ENCODE measurements around the gene MYO9A.

MYO9A gene

DNA sequence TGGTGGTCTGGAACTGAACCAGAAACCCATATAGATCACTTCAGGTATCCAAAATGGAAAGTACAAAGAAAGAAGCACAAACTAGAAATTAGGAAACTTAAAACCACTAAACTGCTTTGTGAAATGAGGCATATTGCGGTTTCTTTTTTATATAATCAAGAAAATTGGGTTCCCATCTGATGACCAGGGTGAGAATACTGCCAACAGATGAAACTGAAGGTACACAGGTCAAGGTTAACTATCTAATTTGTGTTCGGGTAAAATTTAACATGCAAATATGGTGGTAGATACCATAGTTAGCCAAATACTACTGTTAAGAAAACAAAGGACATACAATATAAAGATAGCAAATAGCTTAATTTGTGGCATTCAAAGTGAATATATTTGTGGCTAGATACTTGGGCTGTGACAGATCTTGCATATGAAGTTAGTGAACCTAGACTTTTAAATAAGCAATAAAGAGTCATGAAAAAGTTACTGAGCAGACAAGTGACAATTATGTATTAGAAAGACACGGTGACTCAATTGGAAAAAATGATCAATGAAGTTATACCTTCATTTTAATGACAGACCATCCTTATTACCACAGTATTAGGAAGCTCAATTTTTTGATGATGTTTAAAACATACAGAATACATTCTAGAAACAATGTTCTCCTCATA, 180.2 kb downstream of the MYO9A start:
- Histone ChIP-seq H3K9me3 (ENCODE audit: control insufficient read depth, low read length) (no peaks in the 10 kb centered on the region), H3K36me3 (ENCODE audit: control insufficient read depth, insufficient read depth, low read length) (no peaks in the 10 kb centered on the region), H3K27ac (ENCODE audit: insufficient read depth, low read depth, low read length, poor library complexity, severe bottlenecking) (no peak overlapping the region), H3K4me3 (ENCODE audit: insufficient read depth, low read depth, low read length) (no peak overlapping the region), H3K4me1 (ENCODE audit: control insufficient read depth, insufficient read depth, low read length) (no peaks in the 10 kb centered on the region), H3K27me3 (ENCODE audit: control insufficient read depth, insufficient read depth, low read length, poor library complexity, severe bottlenecking) (no peaks in the 10 kb centered on the region)
- 90 to 96% methylated on average over 2 to 3 of the region's 3 CpGs for WGBS, 2 experiments

DNA sequence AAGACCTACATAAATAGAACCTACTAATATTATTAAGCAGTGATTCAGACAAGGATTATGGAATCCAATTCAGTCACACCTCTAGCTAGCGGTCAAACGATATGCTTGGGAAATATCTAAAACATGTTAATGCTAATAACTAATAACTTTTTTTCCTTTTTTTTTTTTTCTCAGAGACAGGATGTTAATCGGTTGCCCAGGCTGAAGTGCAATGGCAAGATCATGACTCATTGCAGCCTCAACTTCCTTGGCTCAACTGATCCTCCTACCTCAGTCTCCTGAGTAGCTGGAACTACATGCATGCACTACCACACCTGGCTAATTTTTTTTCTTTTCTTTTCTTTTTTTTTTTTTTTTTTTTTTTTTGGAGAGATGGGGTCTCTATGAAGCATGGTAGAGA, 183.5 kb downstream of the MYO9A start:
- 50 to 60% methylated on average over 2 to 3 of the region's 3 CpGs for WGBS, 2 experiments
- H3K9me3 ChIP-seq (ENCODE audit: control insufficient read depth, low read length), result no peaks in the 10 kb centered on the region
- no peak overlapping the region for H3K27ac ChIP-seq (ENCODE audit: insufficient read depth, low read depth, low read length, poor library complexity, severe bottlenecking)
- H3K4me1 ChIP-seq (ENCODE audit: control insufficient read depth, insufficient read depth, low read length), result no peaks in the 10 kb centered on the region
- H3K27me3 ChIP-seq (ENCODE audit: control insufficient read depth, insufficient read depth, low read length, poor library complexity, severe bottlenecking), result no peaks in the 10 kb centered on the region
- H3K4me3 ChIP-seq (ENCODE audit: insufficient read depth, low read depth, low read length), result no peak overlapping the region
- peaks cover 4% of the 10 kb centered on the region for H3K36me3 ChIP-seq (ENCODE audit: control insufficient read depth, insufficient read depth, low read length)

DNA sequence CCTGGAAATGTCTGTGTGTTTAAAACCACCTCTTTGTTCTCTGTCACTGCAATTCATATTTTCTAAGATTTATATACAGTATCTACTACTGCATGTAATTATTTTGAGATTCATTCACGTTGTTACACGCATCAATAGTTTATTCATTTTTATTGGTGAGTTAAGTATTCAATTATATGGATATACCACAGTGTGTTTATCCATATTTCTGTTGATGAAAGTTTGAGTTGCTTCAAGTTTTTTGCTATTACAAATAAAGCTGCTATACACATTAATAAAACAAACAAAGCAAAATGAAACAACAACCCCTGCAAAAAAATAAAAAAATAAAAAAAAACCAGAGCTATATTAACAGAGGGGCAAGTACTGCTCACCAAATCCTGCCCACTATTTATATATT, 185.3 kb downstream of the MYO9A start:
- WGBS, 2 experiments, result 100% methylated on average over 2 of the region's 2 CpGs; no CpG with 5 or more reads in 1 of the 2 experiments
- Histone ChIP-seq H3K4me1 (ENCODE audit: control insufficient read depth, insufficient read depth, low read length) (no peaks in the 10 kb centered on the region), H3K36me3 (ENCODE audit: control insufficient read depth, insufficient read depth, low read length) (peaks cover 4% of the 10 kb centered on the region)

DNA sequence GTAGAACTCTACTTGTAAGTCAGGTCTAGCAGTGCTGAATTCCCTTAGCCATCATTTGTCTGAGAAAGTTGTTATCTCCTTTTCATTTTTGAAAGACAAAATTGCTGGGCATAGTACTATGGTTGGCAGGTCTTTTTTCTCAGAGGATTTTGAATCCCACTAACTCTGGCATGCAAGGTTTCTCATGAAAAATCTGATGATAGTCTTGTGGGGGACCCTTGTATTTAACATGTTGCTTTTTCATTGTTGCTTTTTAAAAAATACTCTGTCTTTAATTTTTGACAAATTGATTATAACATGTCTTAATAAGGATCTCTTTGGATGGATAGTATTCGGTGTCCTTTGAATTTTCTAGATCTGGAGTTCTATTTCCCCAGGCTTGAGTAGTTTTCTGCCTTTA, 186.7 kb downstream of the MYO9A start:
- 100% methylated on average over 1 of the region's 1 CpG for WGBS, 2 experiments

More for the DNA sequence above, 185.3 kb downstream of the MYO9A start:
- H3K4me3 ChIP-seq (ENCODE audit: insufficient read depth, low read depth, low read length), result no peak overlapping the region
- no peak overlapping the region for H3K27ac ChIP-seq (ENCODE audit: insufficient read depth, low read depth, low read length, poor library complexity, severe bottlenecking)
- no peaks in the 10 kb centered on the region for H3K27me3 ChIP-seq (ENCODE audit: control insufficient read depth, insufficient read depth, low read length, poor library complexity, severe bottlenecking)
- no peaks in the 10 kb centered on the region for H3K9me3 ChIP-seq (ENCODE audit: control insufficient read depth, low read length)

DNA sequence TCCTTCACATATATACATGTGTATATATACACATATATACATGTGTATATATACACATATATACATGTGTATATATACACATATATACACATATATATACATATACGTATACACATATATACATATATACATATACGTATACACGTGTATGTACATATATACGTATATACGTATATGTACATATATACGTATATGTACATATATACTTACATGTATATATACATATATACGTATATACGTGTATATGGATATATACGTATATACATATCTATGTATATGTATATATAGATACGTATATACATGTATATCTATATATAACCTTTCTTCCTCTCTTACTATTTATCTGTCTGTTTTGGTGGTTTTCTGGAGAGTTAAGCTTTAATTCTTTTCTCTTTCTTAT, 192.8 kb downstream of the MYO9A start:
- Histone ChIP-seq H3K27ac (ENCODE audit: insufficient read depth, low read depth, low read length, poor library complexity, severe bottlenecking) (no peak overlapping the region), H3K4me3 (ENCODE audit: insufficient read depth, low read depth, low read length) (no peak overlapping the region), H3K36me3 (ENCODE audit: control insufficient read depth, insufficient read depth, low read length) (no peaks in the 10 kb centered on the region), H3K27me3 (ENCODE audit: control insufficient read depth, insufficient read depth, low read length, poor library complexity, severe bottlenecking) (no peaks in the 10 kb centered on the region), H3K4me1 (ENCODE audit: control insufficient read depth, insufficient read depth, low read length) (no peaks in the 10 kb centered on the region), H3K9me3 (ENCODE audit: control insufficient read depth, low read length) (no peaks in the 10 kb centered on the region)
- no CpG with 5 or more reads among the region's 10 CpGs for WGBS, 2 experiments

More for the DNA sequence above, 186.7 kb downstream of the MYO9A start:
- no peak overlapping the region for H3K27ac ChIP-seq (ENCODE audit: insufficient read depth, low read depth, low read length, poor library complexity, severe bottlenecking)
- H3K9me3 ChIP-seq (ENCODE audit: control insufficient read depth, low read length), result no peaks in the 10 kb centered on the region
- no peak overlapping the region for H3K4me3 ChIP-seq (ENCODE audit: insufficient read depth, low read depth, low read length)
- H3K36me3 ChIP-seq (ENCODE audit: control insufficient read depth, insufficient read depth, low read length), result peaks cover 4% of the 10 kb centered on the region
- H3K27me3 ChIP-seq (ENCODE audit: control insufficient read depth, insufficient read depth, low read length, poor library complexity, severe bottlenecking), result no peaks in the 10 kb centered on the region
- H3K4me1 ChIP-seq (ENCODE audit: control insufficient read depth, insufficient read depth, low read length), result no peaks in the 10 kb centered on the region

DNA sequence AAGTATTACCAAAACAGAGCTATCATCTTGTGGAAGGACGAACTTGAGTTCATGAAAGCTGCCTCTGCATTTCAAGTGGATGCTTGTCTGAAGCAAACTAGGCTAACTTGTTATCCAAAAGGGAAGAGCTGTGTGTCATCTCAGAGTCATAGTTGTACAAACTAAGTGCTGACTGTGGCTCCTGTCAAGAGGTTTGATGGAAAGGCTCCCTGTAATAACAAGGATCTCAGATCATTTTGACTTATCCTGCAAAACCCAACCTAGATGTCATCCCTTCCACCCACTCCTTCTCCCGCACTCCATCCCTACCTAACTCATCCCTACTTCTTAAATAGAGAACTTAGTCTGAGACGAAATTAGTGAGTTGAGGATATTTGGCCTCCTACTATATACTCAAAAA, 196.8 kb downstream of the MYO9A start:
- Histone ChIP-seq H3K27me3 (ENCODE audit: control insufficient read depth, insufficient read depth, low read length, poor library complexity, severe bottlenecking) (no peaks in the 10 kb centered on the region), H3K36me3 (ENCODE audit: control insufficient read depth, insufficient read depth, low read length) (no peaks in the 10 kb centered on the region), H3K9me3 (ENCODE audit: control insufficient read depth, low read length) (no peaks in the 10 kb centered on the region), H3K4me3 (ENCODE audit: insufficient read depth, low read depth, low read length) (no peak overlapping the region), H3K27ac (ENCODE audit: insufficient read depth, low read depth, low read length, poor library complexity, severe bottlenecking) (no peak overlapping the region), H3K4me1 (ENCODE audit: control insufficient read depth, insufficient read depth, low read length) (no peaks in the 10 kb centered on the region)
- 84 to 94% methylated on average over 2 to 3 of the region's 3 CpGs for WGBS, 2 experiments

DNA sequence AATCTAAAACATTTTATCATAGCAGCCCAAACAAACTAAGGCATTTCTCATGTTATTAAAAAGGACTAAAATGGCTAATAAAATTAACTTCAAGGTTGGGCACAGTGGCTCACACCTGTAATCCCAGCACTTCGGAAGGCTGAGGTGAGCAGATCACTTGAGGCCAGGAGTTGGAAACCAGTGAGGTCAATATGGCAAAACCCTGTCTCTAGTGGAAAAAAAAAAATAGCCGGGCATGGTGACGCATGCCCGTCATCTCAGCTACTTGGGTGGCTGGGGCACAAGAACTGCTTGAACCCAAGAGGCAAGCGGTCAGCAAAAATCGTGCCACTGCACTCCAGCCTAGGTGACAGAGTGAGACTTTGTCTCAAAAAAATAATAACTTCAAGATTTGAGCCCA, 197.4 kb downstream of the MYO9A start:
- 89 to 94% methylated on average over 6 of the region's 6 CpGs for WGBS, 2 experiments
- Histone ChIP-seq H3K27me3 (ENCODE audit: control insufficient read depth, insufficient read depth, low read length, poor library complexity, severe bottlenecking) (no peaks in the 10 kb centered on the region), H3K4me3 (ENCODE audit: insufficient read depth, low read depth, low read length) (no peak overlapping the region), H3K36me3 (ENCODE audit: control insufficient read depth, insufficient read depth, low read length) (no peaks in the 10 kb centered on the region), H3K9me3 (ENCODE audit: control insufficient read depth, low read length) (no peaks in the 10 kb centered on the region), H3K4me1 (ENCODE audit: control insufficient read depth, insufficient read depth, low read length) (no peaks in the 10 kb centered on the region), H3K27ac (ENCODE audit: insufficient read depth, low read depth, low read length, poor library complexity, severe bottlenecking) (no peak overlapping the region)

DNA sequence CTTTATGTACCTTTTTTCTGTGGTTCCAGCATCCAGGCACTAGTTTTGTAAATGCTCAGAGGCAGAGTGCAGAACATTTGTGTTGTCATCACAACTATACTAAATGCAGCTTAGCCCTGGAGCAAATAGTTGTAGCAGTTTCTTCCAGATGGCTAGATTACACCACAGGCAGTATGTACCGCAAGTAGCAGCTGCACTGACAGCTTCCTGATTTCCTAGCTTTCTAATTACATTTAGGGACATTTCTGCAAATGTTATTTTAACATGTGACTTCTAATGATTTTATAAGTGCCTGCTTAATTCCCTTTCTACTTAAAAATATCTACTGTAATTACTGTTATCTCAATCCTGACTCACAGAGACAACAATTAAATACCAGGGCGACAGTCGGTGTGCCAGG, 201.1 kb downstream of the MYO9A start:
- H3K4me3 ChIP-seq (ENCODE audit: insufficient read depth, low read depth, low read length), result no peak overlapping the region
- WGBS, 2 experiments, result 92 to 94% methylated on average over 3 of the region's 3 CpGs
- no peaks in the 10 kb centered on the region for H3K36me3 ChIP-seq (ENCODE audit: control insufficient read depth, insufficient read depth, low read length)
- H3K9me3 ChIP-seq (ENCODE audit: control insufficient read depth, low read length), result no peaks in the 10 kb centered on the region
- no peaks in the 10 kb centered on the region for H3K4me1 ChIP-seq (ENCODE audit: control insufficient read depth, insufficient read depth, low read length)
- no peak overlapping the region for H3K27ac ChIP-seq (ENCODE audit: insufficient read depth, low read depth, low read length, poor library complexity, severe bottlenecking)
- no peaks in the 10 kb centered on the region for H3K27me3 ChIP-seq (ENCODE audit: control insufficient read depth, insufficient read depth, low read length, poor library complexity, severe bottlenecking)

DNA sequence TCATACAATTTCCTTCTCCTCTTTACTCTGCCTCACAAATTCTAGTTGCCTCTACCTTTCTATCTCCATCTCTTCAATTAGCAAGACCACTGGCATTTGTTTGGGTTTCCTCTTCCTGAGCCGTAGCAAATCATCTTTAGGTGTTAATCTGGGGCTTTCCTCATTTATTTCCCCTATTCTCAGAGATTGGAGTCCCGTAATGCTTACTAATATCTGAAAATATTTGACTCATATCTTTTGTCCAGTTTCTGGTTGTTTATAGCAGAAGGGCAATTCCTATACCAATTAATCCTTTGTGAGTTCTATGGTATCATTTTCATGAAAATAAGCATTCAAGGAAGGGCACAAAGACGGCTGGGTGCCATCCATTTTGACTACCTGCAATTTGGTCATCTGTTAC, 203.9 kb downstream of the MYO9A start:
- H3K36me3 ChIP-seq (ENCODE audit: control insufficient read depth, insufficient read depth, low read length), result no peaks in the 10 kb centered on the region
- H3K4me1 ChIP-seq (ENCODE audit: control insufficient read depth, insufficient read depth, low read length), result no peaks in the 10 kb centered on the region
- no peaks in the 10 kb centered on the region for H3K9me3 ChIP-seq (ENCODE audit: control insufficient read depth, low read length)
- no peak overlapping the region for H3K4me3 ChIP-seq (ENCODE audit: insufficient read depth, low read depth, low read length)
- WGBS, 2 experiments, result 94 to 100% methylated on average over 1 to 2 of the region's 3 CpGs
- H3K27ac ChIP-seq (ENCODE audit: insufficient read depth, low read depth, low read length, poor library complexity, severe bottlenecking), result no peak overlapping the region
- H3K27me3 ChIP-seq (ENCODE audit: control insufficient read depth, insufficient read depth, low read length, poor library complexity, severe bottlenecking), result no peaks in the 10 kb centered on the region

DNA sequence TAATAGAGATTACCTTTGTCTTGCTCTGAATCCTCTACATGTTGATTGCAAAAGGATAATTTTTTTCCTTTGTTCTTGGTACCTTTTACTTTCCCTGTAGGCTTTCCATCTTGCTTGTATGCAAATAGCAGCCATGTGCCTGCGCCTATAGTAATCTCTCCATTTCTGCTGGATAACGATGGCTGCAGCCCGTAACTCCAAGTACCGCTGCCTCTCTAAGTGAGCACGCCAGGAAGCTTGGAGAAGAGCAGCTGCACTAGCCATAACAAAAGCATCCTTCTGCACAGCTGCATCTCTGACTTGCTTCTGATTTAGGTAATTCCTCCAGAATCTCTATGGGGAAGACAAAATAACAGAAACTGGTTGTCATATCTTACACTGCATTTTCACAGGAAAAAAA, 218.3 kb downstream of the MYO9A start:
- Histone ChIP-seq H3K27ac (ENCODE audit: insufficient read depth, low read depth, low read length, poor library complexity, severe bottlenecking) (no peak overlapping the region), H3K9me3 (ENCODE audit: control insufficient read depth, low read length) (no peaks in the 10 kb centered on the region), H3K36me3 (ENCODE audit: control insufficient read depth, insufficient read depth, low read length) (no peaks in the 10 kb centered on the region), H3K4me3 (ENCODE audit: insufficient read depth, low read depth, low read length) (no peak overlapping the region), H3K27me3 (ENCODE audit: control insufficient read depth, insufficient read depth, low read length, poor library complexity, severe bottlenecking) (no peaks in the 10 kb centered on the region), H3K4me1 (ENCODE audit: control insufficient read depth, insufficient read depth, low read length) (no peaks in the 10 kb centered on the region)
- 92 to 93% methylated on average over 5 of the region's 5 CpGs for WGBS, 2 experiments

DNA sequence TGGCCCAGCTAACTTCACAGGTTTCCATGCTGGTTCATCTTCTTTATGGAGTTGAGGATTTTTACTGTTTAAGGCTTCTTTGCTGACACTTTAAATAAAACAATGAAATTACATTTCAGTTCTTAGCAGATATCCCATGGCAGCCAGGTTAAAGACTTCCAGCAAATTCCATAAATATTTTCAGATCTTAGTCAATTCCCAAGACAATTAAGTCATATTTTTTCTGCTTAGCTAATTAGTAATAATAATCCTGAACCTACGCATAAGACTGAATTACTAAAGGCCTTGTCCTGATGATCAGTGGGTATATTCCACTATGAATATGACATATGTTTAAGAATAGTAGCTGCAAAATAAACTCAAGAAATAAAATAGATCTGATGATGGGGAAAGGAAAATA, 224.3 kb downstream of the MYO9A start:
- Histone ChIP-seq H3K36me3 (ENCODE audit: control insufficient read depth, insufficient read depth, low read length) (no peaks in the 10 kb centered on the region), H3K9me3 (ENCODE audit: control insufficient read depth, low read length) (no peaks in the 10 kb centered on the region), H3K4me1 (ENCODE audit: control insufficient read depth, insufficient read depth, low read length) (no peaks in the 10 kb centered on the region), H3K4me3 (ENCODE audit: insufficient read depth, low read depth, low read length) (no peak overlapping the region), H3K27me3 (ENCODE audit: control insufficient read depth, insufficient read depth, low read length, poor library complexity, severe bottlenecking) (no peaks in the 10 kb centered on the region), H3K27ac (ENCODE audit: insufficient read depth, low read depth, low read length, poor library complexity, severe bottlenecking) (no peak overlapping the region)
- 83% methylated on average over 1 of the region's 1 CpG; no CpG with 5 or more reads in 1 of the 2 experiments for WGBS, 2 experiments
